HT-29 (cell line): ENCODE results near the gene DYNC1LI1. TPM values are rescaled to one million over a fixed set of nuclear protein-coding genes. Genes with fewer than 3 reads are reported as not detected.
"Not testable (repeated sequence)": the region's sequence is repeated elsewhere in the genome, so short reads cannot be mapped to it uniquely, and the experiment has no call there.

Experiments used
- DNase-seq: peaks from one replicate; pipeline ENCODE4 v3.0.0-alpha.2; 2015; ENCODE audit warnings: low spot score
- total RNA-seq: library from RNA; depleted of rRNA; stranded (reverse); fragments of >200 nt; shearing (Covaris generic); gene quantifications from 2 replicates; pipeline ENCODE4 v1.2.3, GENCODE V29; 2014

The DYNC1LI1 gene
- total RNA-seq, 1 experiment from 2014 or later, result 14.6 TPM

DNA sequence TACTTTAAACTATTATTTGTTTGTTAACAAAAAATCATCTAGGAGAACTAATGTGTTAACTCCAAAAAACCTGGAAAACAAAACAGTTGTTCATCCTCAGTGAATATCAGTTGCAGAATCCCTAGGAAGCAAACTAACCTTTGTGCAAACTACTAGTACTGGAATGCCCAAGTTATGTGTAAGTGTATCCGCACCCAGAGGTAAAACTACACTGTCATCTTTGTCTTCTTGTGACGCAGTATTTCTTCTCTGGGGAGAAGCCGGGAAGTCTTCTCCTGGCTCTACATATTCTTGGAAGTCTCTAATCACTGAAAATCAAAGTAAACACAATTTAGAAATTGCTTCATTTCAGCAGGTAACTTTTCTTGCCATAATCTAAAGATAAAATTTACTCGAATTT is 29.8 kb downstream of the DYNC1LI1 start:
- DNase-seq, result no peak

DNA sequence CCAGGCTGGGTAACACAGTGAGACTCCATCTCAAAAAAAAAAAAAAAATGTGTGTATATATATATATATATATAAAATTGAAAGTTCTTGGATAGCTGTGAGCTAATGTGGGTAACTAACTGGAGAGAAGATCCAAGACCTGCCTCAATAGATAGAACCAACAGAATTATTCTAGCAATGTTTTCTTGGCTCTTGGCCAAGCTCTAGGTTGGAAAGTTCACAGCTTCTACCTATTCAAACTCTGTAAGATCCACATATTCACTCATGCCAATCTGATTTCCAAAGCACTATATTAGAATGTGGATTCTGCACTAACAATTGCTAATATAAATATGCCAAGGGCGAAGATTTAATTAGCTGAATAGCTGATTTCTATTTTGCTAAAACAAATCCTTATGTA is 38.2 kb downstream of the DYNC1LI1 start:
- DNase-seq, result no peak

DNA sequence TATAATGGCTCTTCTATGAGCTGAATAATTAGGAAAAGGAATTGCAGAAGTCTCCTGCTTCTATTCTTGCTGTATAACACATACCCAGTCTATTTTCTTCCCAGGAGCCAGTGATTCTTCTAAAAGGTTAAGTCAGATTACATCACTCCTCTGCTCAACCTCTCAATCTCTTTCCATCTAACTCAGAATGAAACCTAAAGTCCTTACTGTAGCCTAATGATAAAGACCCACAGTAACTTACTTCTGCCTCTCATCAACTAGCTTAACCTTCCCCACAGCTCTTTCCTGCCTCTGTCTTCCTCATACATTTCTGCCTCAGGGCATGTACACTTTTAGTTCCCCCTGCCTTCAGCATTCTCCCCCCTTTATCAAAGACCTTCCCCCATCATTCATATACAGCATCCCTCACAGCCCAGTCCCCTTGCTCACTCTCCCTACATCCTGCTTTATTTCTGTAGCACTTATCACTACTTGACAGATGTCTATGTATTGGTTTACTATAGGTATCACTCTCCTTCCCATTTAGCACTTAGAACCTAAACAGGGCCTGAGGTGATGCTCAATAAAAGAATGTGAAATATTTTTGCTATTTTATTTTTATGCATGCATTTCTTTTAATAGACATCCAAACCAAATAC is 39.5 kb downstream of the DYNC1LI1 start:
- DNase-seq, result no peak

DNA sequence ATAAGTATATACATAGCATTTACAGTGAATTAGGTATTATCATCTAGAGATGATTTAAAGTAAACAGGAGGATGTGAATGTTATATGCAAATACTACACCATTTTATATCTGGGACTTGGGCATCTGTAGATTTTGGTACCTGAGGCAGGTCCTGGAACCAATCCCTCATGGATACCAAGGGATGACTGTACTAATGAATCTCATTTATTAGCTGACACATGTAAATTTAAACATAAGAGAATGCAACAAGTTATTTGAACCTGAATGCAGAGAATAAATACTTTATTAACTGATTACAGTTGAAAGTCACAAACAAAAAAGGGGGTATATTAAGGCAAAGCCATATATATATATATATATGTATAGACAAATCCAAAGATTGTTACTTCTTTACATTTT is 44.9 kb downstream of the DYNC1LI1 start:
- no peak for DNase-seq

DNA sequence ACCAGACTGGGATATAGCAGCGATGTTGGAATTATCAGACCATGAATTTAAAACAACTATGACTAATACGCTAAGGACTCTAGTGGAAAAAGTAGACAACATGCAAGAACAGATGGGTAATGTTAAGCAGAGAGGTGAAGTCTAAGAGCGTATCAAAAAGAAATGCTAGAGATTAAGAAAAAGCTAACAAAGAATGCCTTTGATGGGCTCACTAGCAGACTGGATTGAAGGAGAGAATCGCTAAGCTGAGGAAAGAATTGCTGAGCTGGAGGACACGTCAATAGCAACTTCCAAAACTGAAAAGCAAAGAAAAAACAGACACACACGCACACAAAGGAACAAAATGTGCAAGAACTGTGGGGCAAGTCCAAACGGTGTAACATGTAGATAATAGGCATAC is 48.0 kb downstream of the DYNC1LI1 start:
- DNase-seq, result no peak

DNA sequence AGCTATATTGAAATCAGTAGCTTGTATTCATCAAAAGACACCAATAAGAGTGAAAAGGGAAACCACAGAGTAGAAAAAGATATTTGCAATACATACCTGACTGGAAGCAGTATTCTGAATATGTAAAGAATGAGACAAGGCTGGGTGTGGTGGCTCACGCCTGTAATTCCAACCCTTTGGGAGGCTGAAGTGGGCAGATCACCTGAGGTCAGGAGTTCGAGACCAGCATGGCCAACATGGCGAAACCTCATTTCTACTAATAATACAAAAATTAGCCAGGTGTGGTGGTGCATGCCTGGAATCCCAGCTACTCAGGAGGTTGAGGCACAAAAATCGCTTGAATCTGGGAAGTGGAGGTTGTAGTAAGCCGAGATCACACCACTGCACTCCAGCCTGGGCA is 51.7 kb downstream of the DYNC1LI1 start:
- not testable (repeated sequence) for DNase-seq

DNA sequence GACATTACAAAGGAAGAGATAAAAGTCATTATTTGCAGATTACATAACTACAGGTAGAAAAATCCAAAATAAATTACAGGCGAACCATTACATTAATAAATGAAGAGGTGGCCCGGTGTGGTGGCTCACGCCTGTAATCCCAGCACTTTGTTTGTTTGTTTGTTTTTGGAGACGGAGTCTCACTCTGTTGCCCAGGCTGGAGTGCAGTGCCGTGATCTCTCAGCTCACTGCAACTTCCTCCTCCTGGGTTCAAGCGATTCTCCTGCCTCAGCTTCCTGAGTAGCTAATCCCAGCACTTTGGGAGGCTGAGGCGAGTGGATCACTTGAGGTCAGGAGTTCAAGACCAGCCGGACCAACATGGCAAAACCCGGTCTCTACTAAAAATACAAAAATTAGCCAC is 53.9 kb downstream of the DYNC1LI1 start:
- DNase-seq, result not testable (repeated sequence)

DNA sequence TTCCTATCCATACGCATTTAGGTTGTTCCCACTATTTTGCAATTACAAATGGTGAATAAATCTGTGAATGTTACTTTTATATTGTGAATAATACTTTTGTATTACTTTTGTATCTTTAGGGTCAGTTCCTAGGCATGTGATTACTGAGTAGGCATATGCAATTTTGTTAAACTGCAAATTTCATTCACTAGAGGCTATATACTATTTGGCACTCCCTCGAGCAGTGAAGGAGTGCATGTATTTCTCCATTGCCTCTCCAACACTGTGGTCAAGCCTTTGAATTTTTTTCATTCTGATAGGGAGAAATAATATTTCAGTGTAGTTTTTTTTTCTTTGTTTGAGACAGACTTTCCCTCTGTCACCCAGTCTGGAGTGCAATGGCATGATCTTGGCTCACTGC is 59.7 kb downstream of the DYNC1LI1 start:
- DNase-seq, result no peak

DNA sequence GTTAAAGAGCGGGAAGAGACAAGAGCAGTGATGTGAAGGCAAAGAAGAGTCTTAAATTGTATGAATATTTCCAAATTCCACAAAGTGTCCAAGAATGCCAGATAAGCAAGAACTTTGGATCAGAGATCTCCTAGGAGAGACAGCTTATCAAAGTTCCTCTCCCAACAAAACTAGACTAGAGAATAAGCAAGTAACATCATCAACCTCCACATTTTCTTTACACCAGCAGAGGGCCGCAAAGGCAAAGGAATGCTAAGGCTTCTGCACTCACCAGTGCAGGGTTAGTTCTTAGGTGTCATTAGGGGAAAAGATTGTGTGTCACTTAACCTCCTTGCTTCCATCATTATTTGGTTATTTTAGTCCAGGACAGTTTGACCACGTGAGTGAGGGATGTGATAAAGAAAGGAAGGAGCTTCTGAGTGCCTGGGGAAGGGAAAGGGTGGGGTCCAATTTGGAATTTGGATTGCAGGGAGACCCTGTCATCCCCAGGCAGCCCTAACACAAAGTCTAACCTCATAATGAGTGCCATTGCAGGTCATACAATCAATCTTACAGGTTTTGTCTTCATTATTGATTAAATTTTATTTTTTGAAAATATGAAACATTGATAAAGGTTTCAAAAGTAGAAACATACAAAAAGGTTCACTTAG is 60.5 kb downstream of the DYNC1LI1 start:
- peak; percentile 75 for DNase-seq

DNA sequence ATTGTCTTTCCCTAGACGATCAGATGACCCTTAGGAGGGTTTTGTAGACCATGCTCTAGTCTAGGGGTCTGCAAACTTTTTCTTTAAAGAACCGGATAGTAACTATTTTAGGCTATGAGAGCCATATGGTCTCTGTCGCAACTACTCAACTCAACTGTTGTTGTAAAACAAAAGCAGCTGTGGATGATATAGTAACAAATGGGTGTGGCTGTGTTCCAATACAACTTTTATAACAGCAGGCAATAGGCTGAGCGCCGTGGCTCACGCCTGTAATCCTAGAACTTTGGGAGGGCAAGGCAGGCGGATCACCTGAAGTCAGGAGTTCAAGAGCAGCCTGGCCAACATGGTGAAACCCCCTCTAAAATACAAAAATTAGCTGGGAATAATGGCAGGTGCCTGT is 61.9 kb downstream of the DYNC1LI1 start:
- no peak for DNase-seq

DNA sequence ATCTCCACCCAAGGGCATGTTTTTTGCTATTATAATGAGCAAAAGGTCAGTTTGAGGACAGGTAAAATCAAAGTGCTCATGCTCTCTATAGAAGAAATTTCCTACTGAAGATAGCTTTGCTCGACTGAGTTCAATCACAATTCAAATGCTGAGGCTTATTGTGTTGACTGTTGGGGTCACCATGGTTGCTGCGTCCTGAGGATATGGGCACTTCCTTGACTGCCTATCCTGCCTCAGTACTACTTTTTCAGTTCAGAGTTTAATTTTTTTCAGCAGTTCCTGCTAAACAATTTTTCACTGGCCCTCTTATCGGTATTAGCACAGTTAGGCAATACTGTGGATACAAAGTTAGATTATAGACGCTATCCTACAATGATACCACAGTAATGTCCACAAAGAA is 64.2 kb downstream of the DYNC1LI1 start:
- no peak for DNase-seq

DNA sequence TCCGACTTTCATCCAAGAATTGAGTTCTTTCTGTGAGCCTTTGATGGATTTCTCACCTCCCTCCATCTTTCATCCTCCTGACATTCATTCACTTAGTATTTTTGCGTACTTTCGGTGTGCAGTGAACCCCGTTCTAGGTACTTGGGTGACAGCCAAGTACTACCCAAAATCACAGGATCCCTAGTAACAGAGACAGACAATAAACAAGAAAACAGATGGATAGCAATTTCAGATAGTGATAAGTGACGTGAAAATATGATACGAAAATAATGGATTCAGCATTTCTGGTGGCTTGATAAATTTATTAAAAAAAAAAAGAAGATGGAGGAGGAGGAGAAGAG is 67.7 kb downstream of the DYNC1LI1 start:
- DNase-seq, result no peak

DNA sequence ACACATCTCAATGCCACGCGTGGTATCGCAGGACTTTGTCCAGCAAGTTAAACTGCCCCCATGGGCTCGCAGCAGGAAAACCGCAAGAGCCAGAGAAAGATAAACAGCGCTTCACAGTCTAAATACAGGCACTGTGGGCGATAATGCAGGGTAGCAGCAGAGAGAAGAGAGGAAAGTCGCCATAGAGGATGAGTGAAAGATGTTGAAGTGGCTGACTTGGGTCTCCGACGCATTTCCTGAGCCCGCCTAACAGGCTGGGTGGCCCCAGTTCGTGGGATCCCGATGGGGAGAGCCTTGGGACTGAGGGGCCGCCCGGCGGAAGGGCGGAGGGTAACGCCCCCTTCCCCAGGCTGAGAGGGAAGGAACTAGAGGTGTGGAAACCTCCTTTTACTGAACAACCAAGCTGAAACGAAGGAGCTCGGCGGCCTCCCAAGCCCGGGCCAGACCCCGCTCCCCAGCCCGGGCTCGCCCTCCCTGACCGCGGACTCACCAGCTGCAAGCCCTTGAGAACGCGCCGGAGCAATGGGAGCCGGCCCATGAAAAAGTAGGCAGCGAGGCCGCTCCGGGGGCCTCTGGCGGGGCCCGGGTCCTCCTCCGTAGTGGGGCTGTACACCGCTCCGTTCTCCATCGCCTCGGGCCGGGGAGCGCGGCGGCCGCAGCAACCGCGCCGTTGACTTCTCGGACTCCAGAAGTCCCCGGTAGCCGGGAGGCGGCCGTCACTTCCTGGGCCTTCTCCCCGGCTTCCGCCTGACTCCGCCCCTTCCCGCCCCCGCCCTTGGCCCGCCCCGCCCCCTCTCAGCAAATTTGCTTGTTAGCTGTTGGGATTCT is 68.3 kb downstream of the DYNC1LI1 start, which contains the start of gene CMTM6:
TSS of gene CMTM6 (minus strand) at position 735 of the 828 bp plus-strand sequence. CDS start at position 628, 107 bp downstream.
- DNase-seq, result peak; percentile 65

DNA sequence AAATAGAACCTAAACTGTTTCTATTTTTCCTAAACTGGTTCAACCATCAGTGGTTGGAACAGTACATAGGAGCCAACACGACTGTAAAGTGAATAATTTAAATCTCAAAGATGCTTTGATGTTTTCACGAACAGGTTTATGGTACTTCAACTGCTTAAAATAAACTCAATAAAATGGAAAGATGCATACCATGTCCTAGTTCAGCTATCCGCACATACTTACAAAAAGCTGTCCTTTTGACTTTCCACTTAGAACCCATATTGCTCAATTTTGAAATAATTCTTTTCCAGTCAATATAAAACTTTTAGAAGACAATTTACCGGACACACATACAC is 68.9 kb downstream of the DYNC1LI1 start:
- peak; percentile 4 for DNase-seq

DNA sequence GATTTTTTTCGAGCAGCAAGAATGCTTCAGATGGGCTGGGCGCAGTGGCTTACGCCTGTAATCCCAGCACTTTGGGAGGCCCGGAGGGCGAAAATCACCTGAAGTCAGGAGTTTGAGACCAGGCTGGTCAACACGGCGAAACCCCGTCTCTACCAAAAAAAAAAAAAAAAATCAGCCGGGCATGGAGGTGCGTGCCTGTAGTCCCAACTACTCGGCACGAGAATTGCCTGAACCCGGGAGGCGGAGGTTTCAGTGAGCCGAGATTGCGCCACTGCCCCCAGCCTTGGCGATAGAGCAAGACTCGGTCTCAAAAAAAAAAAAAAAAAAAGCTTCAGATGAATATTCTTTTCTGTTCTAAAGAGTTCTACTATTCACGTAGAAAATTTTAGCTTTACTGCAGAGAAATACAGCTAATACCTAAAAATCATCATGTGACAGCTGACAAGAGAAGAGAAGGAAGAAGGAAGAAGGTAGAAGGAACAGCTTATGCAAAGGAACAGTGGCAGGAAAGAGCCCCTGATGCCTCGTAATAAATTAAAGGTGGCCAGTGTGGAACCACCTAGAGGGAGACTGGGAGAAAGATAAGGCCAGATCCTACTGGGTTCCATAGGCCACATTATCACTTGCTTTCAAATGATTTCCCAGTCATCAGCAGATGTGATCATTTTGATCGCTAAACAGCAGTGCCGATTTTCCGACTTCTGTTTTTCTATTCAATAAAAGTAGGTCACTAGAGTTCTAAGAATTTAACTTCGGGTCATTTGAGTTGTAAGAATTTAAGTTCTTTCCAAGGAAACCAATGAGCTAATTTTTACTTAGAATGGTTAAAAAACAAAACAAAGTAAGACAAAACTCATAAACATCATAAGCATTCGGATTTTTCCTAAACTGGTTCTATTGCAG is 69.5 kb downstream of the DYNC1LI1 start:
- DNase-seq, result no peak

DNA sequence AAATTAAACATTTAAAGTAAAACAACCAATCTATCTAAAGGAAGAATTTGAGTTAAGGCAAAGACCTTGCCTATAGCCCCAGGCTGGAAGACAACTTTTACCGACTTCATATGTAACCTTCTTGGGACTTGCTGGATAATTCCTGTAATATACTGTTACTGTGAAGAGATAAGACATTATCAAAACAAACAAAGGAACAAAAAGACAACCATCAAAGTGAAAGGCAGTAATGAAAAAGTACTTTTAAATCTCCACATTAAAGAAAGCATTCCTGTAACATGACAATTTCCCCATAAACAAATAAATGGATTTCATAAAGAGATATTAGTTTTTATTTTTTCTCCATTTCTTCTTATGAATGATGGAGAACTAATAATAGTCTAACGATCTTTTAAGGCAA is 70.4 kb downstream of the DYNC1LI1 start:
- no peak for DNase-seq

DNA sequence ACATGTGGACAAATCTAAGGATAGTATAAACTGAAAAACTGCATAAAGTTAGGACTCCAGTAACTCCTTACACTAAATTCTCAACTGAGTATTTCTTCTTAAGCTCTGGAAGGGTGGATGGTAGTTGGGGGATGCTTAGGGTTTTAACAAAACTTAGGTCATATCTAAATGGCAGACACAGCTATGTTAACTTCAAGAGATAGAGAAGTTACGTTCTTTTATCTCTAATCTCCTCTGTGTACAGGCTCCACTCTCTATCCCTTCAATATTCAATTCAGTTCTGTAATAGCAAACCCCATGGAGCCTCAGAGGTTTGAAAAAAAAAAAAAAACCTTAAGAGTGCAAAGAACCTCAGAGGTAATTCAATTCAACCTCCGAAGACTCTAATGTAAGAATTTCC is 71.1 kb downstream of the DYNC1LI1 start:
- no peak for DNase-seq

DNA sequence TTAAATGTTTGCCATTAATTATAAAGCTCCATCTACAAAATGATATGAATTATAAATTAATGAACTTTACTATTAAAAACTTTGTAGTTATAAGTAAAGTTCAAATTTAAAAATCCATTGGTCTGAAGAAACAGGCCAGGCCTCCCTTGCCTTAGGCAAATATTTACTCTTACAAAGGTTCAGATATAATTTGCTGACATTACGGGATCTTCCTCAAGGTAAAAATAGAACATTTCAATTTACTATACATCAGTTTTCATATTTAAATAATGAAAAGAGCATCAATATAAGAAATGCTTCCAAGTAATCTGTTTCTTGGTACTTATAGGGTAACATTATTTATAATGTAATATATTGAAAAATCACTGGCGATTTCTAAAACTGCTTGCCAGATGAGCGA is 71.7 kb downstream of the DYNC1LI1 start:
- DNase-seq, result no peak

DNA sequence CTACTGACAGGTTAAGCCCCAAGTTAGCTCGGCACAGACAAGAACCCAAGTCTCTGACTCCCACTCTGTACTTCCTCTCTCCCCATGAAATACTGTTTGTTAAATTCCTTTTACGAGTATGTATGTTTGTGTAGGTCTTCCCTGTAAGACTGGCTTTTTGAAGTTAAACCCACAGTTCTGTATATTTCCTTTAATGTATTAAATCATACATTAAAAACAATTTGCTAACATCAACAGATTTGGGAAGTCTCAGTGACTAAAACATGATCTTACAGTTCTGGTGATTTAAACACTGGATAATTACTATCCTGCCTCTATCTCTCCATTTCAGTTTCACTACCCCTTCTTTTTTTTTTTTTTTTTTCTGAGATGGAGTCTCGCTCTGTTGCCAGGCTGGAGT is 72.4 kb downstream of the DYNC1LI1 start:
- DNase-seq, result no peak

DNA sequence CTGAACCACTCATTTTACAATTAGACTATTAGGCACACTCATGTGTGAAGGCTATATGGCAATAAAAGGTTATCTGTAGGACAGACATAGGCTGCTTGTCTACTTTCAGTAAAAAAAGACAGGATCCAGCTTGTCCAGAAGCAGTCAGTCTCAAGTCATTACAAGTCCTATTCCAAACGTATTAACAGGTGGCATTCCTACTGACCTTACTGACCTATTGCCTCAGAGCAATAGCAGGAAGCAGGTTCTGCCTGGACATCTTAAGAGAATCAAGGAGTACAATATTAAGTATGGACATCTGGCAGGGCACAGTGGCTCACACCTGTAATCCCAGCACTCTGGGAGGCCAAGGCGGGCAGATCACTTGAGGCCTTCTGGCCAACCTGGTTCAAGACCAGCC is 75.0 kb downstream of the DYNC1LI1 start:
- DNase-seq, result no peak

DNA sequence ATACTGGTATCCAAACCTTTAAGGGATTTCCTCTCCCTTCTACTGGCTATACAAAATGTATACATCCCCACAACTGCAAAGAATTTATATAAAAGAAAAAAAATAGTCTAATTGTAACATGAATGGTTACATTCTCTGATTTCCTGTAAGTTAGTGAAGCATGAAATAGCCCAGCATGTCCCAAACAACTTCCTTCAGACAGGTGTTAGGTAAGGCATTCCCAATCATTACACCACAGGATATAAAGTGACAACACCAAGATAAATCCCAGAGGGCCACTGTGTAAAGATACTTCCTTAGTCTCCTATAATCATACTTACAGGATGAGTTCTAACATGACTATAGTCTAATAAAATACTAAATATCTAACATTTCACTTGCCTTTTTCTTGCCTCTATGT is 75.6 kb downstream of the DYNC1LI1 start:
- no peak for DNase-seq
